Pancreas (tissue), 10 donors: Measurements from ENCODE around the gene TCERG1L. TPM values are rescaled to one million over a fixed set of nuclear protein-coding genes. Genes with fewer than 3 reads are reported as not detected.

Source experiments
- ATAC-seq, 4 donors: fragments of 200-7000 bp; cut with Tn5 transposase; one replicate each; pipeline versions ENCODE4 v1.8.0 to v1.9.1; 2020; ENCODE audit warnings: mild to moderate bottlenecking in 4 of 4, moderate library complexity in 4 of 4
- DNase-seq, 6 donors: peaks; one replicate each; pipeline ENCODE4 v3.0.0-alpha.2; 2020
- FAIRE-seq: peaks from 2 replicates; lab custom pipeline; 2012; peaks lifted over from hg19 to GRCh38; lab: Jason Lieb, UNC
- H3K27ac ChIP-seq, 4 donors: fragments of 200-600 bp; sonication (generic); 1 replicate in 3 of 4; 2 replicates in 1 of 4; pipeline versions ENCODE4 v1.5.0 to v1.8.0; 2020
- H3K27me3 ChIP-seq, 4 donors: fragments of 200-600 bp; one replicate each; pipeline ENCODE4 v1.8.0; 2021
- H3K36me3 ChIP-seq, 3 donors: fragments of 200-600 bp; sonication (generic) in 1 of 3; one replicate each; pipeline versions ENCODE4 v1.5.0 to v1.8.0; 2020 to 2021
- H3K4me1 ChIP-seq, 3 donors: fragments of 200-600 bp; one replicate each; pipeline ENCODE4 v1.8.0; 2021
- H3K4me3 ChIP-seq, 4 donors: fragments of 200-600 bp; sonication (generic) in 2 of 4; one replicate each; pipeline versions ENCODE4 v1.5.0 to v1.8.0; 2020 to 2021
- H3K9me3 ChIP-seq, 4 donors: fragments of 200-600 bp; one replicate each; pipeline ENCODE4 v1.8.0; 2021
- CTCF ChIP-seq, 4 donors: fragments of 200-600 bp; sonication (generic) in 3 of 4; IDR thresholded peaks; one replicate each; pipeline versions ENCODE4 v1.5.0 to v1.8.0; 2021; ENCODE audit warnings: antibody characterized with exemption in 4 of 4
- WGBS, 2 donors: extraction: QIAGEN DNeasy Blood & Tissue Kit; methylation state at CpG; one replicate each; pipeline ENCODE4 v1.1.7; 2013; 5-methylcytosine and 5-hydroxymethylcytosine counted together
- intact Hi-C, 3 donors: fragments of 100-400 bp; cut with DNase I; formaldehyde crosslinking; loops; one replicate each; pipeline versions ENCODE4 v1.11.1 to v1.14.2; 2022
- polyA plus RNA-seq, 2 donors: library from polyadenylated mRNA; stranded (reverse); fragments of 200-250 nt; gene quantifications; one replicate each; pipeline ENCODE4 v1.2.3, GENCODE V29; 2013
- total RNA-seq, 6 donors: library from RNA; stranded (reverse); fragmentation: NEBNext Ultra II Directional in 4 of 6; extraction: Animal tissue kit (Norgen Biotek cat#: 25700) in 4 of 6; gene quantifications; one replicate each; pipeline versions ENCODE4 v1.2.1 to v1.2.4, GENCODE V29; 2021 to 2023
- donor health status: healthy with polysubstance abuse.
- donor health status: DM: no; HTN: no; CAD: no; lungs with moderate emphysema.
- donor health status: DM: no; HTN: no; CAD: no.
- donor health status: control.
- donor health status: control.
- donor health status: Bipolar disorder and iron deficiency.
- donor health status: DM: yes; HTN: yes; CAD: no.
- donor health status: DM: no; HTN: no; CAD: no.
- donor health status: DM: no; HTN: no; CAD: no.
- donor health status: DM: yes; HTN: yes; CAD: no.

The TCERG1L gene
- total and polyA plus RNA-seq, 8 donors: 0.09 to 1.9 (median 0.40) TPM

GRCh38 chr10:131318291-131318690 lies 6.8 kb upstream of the TCERG1L start:
- ATAC-seq (no peak), FAIRE-seq (no peak), DNase-seq (no peak)

GRCh38 chr10:131316321-131317075 lies 5.0 kb upstream of the TCERG1L start:
- WGBS, 2 donors: 61 to 74% methylated on average over 16 of the region's 16 CpGs
- Histone ChIP-seq H3K36me3 (no peaks in the 10 kb centered on the region), H3K27me3 (peaks cover 0 to 9% (median 2%) of the 10 kb centered on the region in 4 donors), H3K4me1 (no peaks in the 10 kb centered on the region), H3K27ac (no peak overlapping the region), H3K4me3 (no peak overlapping the region), H3K9me3 (no peaks in the 10 kb centered on the region)
- FAIRE-seq (no peak), ATAC-seq (no peak), DNase-seq (peak in 1 of 6 donors; percentile 60)
- TF ChIP-seq CTCF (IDR thresholded peaks at IDR 0.05): no peak
- intact Hi-C loops: no loop called here

More at GRCh38 chr10:131318291-131318690, 6.8 kb upstream of the TCERG1L start:
- Histone ChIP-seq H3K9me3 (no peaks in the 10 kb centered on the region), H3K4me1 (no peaks in the 10 kb centered on the region), H3K36me3 (no peaks in the 10 kb centered on the region), H3K27me3 (peaks cover 0 to 7% (median 3%) of the 10 kb centered on the region in 4 donors), H3K27ac (no peak overlapping the region), H3K4me3 (no peak overlapping the region)
- WGBS, 2 donors: 52 to 68% methylated on average over 11 of the region's 11 CpGs
- TF ChIP-seq CTCF (IDR thresholded peaks at IDR 0.05): no peak
- intact Hi-C loops: no loop called here

- ATAC-seq: no peak
- Histone ChIP-seq H3K9me3 (no peaks in the 10 kb centered on the region), H3K27ac (no peak overlapping the region), H3K36me3 (no peaks in the 10 kb centered on the region), H3K27me3 (peaks cover 0 to 12% (median 4%) of the 10 kb centered on the region in 4 donors), H3K4me3 (no peak overlapping the region), H3K4me1 (peaks cover 0 to 8% (median 2%) of the 10 kb centered on the region in 3 donors)
- no peak for TF ChIP-seq CTCF (IDR thresholded peaks at IDR 0.05)
- intact Hi-C loops: no loop called here
- 62 to 78% methylated on average over 9 of the region's 9 CpGs for WGBS, 2 donors
- FAIRE-seq: no peak
- no peak for DNase-seq
Measured at GRCh38 chr10:131315344-131315743, 3.8 kb upstream of the TCERG1L start.

GRCh38 chr10:131314799-131315198 lies 3.3 kb upstream of the TCERG1L start:
- Histone ChIP-seq H3K9me3 (no peaks in the 10 kb centered on the region), H3K36me3 (no peaks in the 10 kb centered on the region), H3K4me1 (peaks cover 0 to 8% (median 6%) of the 10 kb centered on the region in 3 donors), H3K27me3 (peaks cover 0 to 17% (median 6%) of the 10 kb centered on the region in 4 donors), H3K27ac (no peak overlapping the region), H3K4me3 (no peak overlapping the region)
- no peak for TF ChIP-seq CTCF (IDR thresholded peaks at IDR 0.05)
- DNase-seq (peak in 1 of 6 donors; percentile 21), ATAC-seq (no peak), FAIRE-seq (no peak)
- WGBS, 2 donors: 61 to 74% methylated on average over 10 of the region's 10 CpGs
- intact Hi-C loops: no loop called here

- Histone ChIP-seq H3K27ac (no peak overlapping the region), H3K27me3 (peaks cover 0 to 24% (median 12%) of the 10 kb centered on the region in 4 donors), H3K36me3 (no peaks in the 10 kb centered on the region), H3K4me1 (peaks cover 0 to 8% (median 6%) of the 10 kb centered on the region in 3 donors), H3K9me3 (no peaks in the 10 kb centered on the region), H3K4me3 (no peak overlapping the region)
- ATAC-seq (no peak), DNase-seq (no peak), FAIRE-seq (no peak)
- WGBS, 2 donors: 76 to 82% methylated on average over 3 of the region's 3 CpGs
- no peak for TF ChIP-seq CTCF (IDR thresholded peaks at IDR 0.05)
- intact Hi-C loops: no loop called here
Measured at GRCh38 chr10:131314148-131314547, 2.6 kb upstream of the TCERG1L start.
